Stimulated activated CD4-positive, alpha-beta T cell treated with anti-CD3 and anti-CD28 coated beads, Interleukin-2, amount 100 ng/mL, for 4 hours (primary cell): ENCODE data around the gene CPA5.
A peak's percentile ranks its signal among the peaks of the same experiment; 100 is the strongest.
"Not testable (repeated sequence)": the region's sequence is repeated elsewhere in the genome, so short reads cannot be mapped to it uniquely, and the experiment has no call there.

Experiments
- DNase-seq: peaks from one replicate; pipeline ENCODE4 v3.0.0-alpha.2; 2020; ENCODE audit warnings: low read depth

CPA5 gene

GRCh38 chr7:130359276-130359857 lies 14.8 kb downstream of the CPA5 start:
- no peak for DNase-seq

- no peak for DNase-seq
Observed at GRCh38 chr7:130360518-130360917, 15.9 kb downstream of the CPA5 start.

GRCh38 chr7:130361681-130362080 lies 17.1 kb downstream of the CPA5 start:
- DNase-seq, result no peak

GRCh38 chr7:130362251-130362816 lies 17.7 kb downstream of the CPA5 start:
- DNase-seq, result no peak

GRCh38 chr7:130363026-130363847 lies 18.6 kb downstream of the CPA5 start:
- no peak for DNase-seq

GRCh38 chr7:130364451-130364850 lies 19.8 kb downstream of the CPA5 start:
- no peak for DNase-seq

GRCh38 chr7:130365088-130365487 lies 20.5 kb downstream of the CPA5 start:
- no peak for DNase-seq

- no peak for DNase-seq
Observed at GRCh38 chr7:130365511-130366441, 21.2 kb downstream of the CPA5 start.

- DNase-seq, result no peak
Observed at GRCh38 chr7:130366564-130366963, 21.9 kb downstream of the CPA5 start.

GRCh38 chr7:130367088-130367755 lies 22.6 kb downstream of the CPA5 start:
- DNase-seq, result peak; percentile 10

GRCh38 chr7:130367836-130368746 lies 23.5 kb downstream of the CPA5 start:
- DNase-seq, result no peak

- DNase-seq, result no peak
Observed at GRCh38 chr7:130369110-130369711, 24.6 kb downstream of the CPA5 start.

- DNase-seq, result no peak
Observed at GRCh38 chr7:130369831-130370550, 25.4 kb downstream of the CPA5 start.

- no peak for DNase-seq
Observed at GRCh38 chr7:130371046-130371445, 26.4 kb downstream of the CPA5 start.

- no peak for DNase-seq
Observed at GRCh38 chr7:130372402-130373165, 28.0 kb downstream of the CPA5 start.

- DNase-seq, result no peak
Observed at GRCh38 chr7:130374507-130374906, 29.9 kb downstream of the CPA5 start.

GRCh38 chr7:130376461-130376860 lies 31.8 kb downstream of the CPA5 start:
- DNase-seq, result not testable (repeated sequence)

GRCh38 chr7:130377178-130377577 lies 32.6 kb downstream of the CPA5 start:
- no peak for DNase-seq

GRCh38 chr7:130379019-130379418 lies 34.4 kb downstream of the CPA5 start:
- DNase-seq, result no peak
